SH-SY5Y (cell line): Measurements from ENCODE around the gene GNG14.

Experiments used
- GATA2 ChIP-seq: IDR thresholded peaks from 2 replicates; pipeline ENCODE4 v1.6.1; 2011; ENCODE audit warnings: mild to moderate bottlenecking, low read depth, low read length
- GATA3 ChIP-seq: IDR thresholded peaks from 2 replicates; pipeline ENCODE4 v1.6.1; 2011; ENCODE audit warnings: low read depth, mild to moderate bottlenecking, low read length, moderate library complexity

GNG14 gene

DNA sequence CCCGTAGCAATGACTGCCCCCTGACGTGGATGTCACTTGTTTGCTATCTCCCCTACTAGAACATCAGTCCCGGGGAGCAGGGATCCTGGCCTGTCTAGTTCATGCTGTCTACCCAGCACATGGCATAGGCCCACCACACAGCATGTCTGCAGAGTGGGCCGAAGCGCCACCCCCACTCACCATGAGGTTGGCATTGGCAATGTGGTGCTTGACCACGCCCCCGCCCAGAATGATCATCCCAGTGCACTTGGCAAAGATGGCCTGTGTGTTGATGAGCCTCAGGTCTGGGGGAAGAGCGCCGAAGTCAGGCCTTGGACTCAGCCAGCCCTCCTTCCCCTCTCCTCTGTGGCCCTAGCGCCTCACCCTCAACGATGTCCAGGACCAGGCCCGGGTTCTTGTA, 10.9 kb upstream of the GNG14 start:
- TF ChIP-seq GATA3 (no peak), GATA2 (no peak)

DNA sequence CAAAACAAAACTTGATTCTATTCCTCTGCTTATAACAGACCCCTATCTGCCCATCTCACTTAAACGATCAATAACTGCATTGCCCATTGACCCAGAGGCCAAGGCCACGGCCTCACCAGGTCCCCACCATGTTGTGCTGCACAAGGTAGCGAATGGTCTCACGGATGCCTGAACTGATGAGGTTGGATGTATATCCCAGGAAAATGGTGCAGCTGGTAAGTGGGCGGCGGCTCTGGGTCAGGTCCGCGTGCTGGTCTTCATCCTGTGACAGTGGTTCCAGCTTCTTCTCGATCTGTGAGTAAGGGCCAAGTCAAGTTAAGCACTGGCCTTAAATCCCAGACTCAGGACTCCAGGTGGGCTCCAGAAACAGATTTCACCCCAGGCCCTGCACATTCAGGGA, 7.8 kb upstream of the GNG14 start:
- TF ChIP-seq GATA2 (no peak), GATA3 (no peak)

DNA sequence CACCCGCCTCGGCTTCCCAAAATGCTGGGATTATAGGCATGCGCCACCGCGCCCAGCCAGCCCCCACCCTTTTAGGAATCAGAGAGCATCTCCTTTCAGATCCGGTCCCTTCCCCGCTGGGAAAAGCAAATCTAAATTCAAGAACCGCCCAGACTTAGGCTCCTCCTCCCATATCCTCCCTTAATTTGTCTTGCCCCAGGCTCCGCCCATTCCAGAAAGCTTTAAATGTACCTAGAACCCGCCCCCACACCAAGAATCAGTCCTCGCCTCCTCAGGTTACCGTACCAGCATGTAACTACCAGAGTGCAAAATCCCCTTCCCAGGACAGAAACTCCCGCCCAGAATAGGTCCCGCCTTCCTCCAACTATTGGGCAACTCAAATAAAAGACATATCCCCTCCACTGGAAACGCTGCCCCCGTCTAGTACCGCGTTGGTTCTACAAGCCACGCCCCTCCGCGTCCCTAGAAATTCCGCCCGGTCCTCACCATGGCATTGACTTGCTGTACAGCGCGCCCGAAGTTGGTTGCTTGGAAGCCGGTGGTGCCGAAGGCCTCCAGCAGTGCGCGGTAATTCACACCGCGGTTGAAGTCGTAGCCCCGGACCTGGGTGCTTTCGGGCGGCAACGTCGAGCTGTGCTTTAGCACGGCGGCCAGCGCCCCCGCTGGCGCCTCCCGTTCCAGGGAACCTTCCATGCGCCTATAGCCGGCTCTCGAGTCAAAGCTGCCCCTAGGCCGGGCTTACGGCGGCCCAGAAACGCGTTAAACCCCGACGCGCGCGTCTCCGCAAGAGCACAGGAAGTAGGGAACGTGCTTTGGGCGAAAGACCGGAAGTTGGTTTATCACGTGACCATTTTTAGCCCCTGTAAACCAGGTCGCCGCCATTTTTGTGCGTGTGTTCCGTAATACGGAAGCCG, 6.5 kb upstream of the GNG14 start, which contains the start of gene DHPS:
Gene DHPS (minus strand): TSS at position 807 of the 914 bp plus-strand sequence. CDS start 114 bp downstream, at position 693.
- TF ChIP-seq GATA2, result no peak
- no peak for TF ChIP-seq GATA3

DNA sequence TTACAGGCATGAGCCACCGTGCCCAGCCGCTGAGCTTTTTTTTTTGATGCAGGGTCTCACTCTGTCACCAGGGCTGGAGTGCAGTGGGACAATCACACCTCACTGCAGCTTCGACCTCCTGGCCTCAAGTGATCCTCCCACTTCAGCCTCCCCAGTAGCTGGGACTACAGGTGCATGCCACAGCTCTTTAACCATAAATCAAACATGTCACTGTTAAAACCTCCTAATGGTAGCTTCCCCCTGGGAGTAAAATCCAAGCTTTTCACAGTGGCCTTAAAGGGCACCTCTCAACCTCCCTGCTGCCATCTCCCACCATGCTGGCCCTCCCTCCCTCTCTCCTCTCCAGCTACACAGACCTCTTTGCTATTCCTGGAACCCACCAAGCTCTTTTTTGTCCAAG, 2.0 kb upstream of the GNG14 start:
- TF ChIP-seq GATA3 (no peak), GATA2 (no peak)

DNA sequence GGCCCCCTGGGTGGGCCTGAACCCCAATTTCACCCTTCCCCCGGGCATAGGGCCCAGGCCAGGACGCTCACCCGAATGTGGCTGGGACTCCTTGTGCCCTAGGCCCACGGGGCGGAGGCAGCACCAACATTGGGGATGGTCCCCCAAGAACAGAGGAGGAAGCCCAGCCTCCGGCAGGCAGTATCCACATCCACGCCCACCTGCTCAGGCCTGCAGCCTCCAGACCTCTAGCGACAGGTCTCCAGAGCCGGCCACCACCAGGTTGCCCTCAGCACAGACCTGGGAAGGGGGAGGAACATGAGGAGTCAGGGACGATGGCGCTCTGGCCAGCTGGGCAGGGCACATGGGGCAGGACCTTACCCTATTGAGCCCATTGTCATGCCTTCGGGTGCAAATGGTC, 1.2 kb downstream of the GNG14 start:
- no peak for TF ChIP-seq GATA2
- TF ChIP-seq GATA3, result no peak

DNA sequence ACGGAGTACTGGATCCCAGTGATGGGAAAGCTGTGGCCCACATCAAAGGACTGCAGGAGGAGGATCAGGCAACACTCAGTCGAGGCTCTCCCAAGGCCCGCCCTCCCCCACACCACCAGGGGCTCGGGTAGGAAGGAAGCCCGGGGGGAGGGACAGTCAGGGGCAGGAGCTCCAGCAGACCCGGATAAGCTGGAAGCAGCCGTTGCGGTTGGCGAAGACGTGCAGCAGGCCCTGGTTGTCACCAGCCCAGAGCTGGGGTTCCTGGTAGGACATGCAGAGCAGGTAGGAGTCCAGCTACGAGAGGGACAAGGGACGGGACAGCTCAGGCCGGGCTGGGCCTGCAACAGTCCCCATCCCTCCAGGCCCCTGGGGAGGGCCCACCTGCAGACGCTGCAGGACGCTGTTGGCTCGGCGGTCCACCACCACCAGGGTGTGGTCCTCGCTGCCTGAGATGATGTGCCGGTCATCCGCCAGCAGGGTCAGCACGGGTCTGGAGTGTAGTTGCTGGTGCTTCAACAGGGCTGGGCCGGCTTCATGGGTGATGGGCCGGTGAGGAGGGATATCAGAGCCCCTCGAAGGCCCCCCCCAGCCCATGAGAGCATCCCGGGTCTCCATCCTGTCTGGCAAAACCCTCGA, 1.9 kb downstream of the GNG14 start:
- TF ChIP-seq GATA2 (no peak), GATA3 (no peak)

DNA sequence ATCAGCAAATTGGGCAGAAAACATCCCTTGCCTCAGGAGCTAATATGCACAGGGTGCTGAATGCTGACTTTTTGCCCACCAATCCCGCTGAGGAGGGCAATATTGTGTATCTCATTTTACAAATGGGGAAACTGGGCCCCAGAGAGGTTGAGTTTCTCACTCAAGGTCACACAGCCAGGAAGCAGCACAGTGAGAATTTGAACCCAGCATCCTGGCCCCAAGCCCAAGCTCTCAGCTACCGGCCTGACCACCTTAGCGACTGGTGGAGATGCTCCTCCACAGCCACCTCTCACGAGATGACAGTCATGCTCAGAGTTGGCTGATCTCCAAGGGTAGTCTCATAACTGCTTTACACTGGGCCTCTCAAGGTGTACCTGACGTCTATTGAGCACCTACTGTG, 5.2 kb downstream of the GNG14 start:
- TF ChIP-seq GATA2 (no peak), GATA3 (no peak)

DNA sequence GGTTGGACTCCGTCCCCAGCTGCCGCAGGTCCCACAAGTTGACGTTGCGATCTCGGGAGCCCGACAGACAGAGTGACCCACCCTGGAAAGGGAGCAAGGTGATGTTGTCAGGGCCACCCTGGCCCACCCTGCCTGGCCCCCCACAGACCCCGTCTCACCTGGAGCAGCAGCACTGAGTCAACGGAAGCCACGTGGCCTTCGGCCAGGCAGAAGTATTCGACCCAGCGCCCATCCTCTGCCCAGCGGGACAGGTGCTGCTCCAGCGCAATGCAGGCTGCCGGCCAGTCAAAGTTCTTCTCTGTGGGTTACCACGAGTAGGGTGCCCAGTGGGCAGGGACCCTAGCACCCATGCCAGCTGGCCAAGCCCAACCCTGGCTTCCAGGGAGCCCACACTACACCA, 6.8 kb downstream of the GNG14 start:
- TF ChIP-seq GATA2 (no peak), GATA3 (no peak)

DNA sequence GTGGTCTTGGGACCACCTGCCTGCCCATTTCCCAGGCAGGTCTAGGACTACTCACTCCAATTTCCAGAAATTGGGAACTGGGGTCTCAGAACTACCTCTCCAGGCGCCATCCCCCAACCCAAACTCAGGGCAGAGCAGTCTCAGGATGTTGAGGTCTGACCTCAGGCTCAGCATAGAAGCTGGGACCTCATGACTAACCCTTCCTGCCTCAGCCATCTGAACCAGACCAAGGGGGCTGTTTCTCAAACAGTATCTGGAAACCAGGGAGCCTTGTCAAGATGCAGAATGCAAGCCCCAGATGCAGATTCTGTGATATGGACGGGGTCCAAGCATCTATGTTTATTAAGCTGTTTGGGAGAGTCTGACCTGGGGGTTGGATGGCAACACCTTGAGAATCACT, 7.3 kb downstream of the GNG14 start:
- TF ChIP-seq GATA3, result no peak

DNA sequence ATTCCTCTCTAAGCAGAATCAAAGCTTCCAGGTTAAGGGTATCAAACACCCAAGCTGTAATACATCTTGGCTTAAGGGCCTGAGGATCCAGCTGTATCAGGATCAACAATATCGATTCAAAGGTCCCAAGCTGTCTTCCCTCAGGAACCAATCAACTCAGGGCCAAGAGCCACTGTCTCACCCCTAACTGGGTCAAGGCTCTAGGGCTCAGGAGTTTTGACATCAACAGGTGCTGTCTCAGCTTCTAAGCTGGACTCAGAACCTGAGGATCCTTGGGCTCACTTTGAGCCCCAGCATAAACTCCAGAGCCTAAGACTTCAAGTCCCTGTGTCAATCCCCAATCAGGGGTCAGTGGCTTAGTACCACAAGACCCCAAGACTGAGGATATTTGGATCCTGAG, 7.7 kb downstream of the GNG14 start:
- no peak for TF ChIP-seq GATA2
- no peak for TF ChIP-seq GATA3

DNA sequence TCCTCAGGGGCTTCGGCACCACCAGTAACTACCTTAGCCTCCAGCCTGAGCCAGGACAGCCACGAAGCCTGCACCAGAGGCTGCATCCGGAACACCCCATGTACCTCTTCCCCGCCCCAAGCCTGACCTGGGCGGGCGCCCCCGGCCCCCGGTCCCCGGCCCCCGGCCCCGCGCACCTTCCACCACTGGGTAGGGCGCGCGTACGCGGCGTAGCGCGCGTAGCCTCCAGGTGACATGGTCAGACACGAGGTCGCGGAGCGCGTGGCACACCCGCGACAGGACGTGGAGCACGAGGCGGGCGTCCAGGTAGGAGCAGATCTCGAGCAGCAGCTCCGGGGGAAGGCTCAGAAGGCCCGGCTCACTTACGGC, 8.2 kb downstream of the GNG14 start:
- no peak for TF ChIP-seq GATA3
- no peak for TF ChIP-seq GATA2

DNA sequence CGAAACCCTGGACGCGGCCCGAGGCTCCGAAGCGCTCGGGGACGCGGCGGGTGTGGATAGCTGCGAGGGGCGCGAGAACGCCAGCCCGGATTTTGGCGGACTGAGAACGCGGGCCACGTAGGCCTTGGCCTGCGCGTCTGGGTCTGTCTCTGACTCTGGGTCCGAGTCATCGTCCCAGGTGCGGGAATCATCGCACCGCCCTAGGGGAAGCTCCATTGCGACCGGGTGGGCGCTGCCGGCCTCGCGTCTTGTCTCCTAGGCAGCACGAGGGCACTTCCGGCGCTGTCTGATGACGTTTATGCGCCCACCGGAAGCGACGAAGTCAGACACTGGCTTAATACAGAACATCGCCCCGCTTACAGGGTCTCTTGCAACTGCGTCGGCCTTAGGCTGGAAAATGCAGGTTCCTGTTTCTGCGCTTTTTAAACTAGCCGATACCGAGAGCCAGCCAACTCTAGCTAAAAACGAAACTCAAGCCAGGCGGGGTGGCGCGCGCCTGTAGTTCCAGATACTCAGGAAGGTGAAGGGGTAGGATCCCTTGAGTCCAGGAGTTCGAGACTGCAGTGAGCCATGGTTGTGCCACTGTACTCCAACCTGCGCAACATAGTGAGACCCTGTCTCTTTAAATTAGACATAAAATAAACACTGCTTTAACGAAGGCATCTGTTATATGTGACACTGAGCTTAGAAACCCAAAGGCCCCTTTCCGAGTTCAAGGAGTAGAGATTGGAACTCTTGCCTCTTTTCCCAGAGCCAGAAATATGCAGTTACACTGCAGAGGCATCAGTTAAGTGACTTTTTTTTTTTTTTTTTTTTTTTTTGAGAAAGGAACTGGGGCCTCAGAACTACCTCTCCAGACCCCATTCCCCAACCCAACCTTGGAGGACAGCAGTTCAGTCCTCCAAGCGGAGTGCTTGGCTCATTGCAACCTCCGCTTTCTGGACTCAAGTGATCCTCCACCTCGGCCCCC, 8.9 kb downstream of the GNG14 start, which contains the start of gene FBXW9:
Gene FBXW9 (minus strand): TSS at position 266 of the 970 bp plus-strand sequence. CDS start 50 bp downstream, at position 216.
- TF ChIP-seq GATA3 (no peak), GATA2 (no peak)

DNA sequence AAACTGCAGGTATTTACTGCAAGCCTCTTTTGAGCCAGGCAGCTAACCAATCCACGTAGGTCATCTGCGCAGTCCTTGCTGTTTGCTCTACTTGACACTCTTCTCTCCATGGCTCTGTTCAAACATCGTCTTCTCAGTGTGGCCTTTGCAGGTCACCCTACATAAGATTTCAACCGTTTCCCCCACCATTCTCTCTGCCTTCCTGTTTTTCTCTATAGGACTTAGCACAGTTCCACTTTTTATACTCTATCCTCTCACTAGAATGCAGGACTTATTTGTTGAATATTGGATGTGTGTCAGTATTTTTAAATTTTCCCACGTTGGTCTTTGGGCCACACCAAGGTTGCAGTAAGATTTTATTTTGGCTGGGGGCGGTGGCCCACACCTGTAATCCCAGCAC, 10.3 kb downstream of the GNG14 start:
- TF ChIP-seq GATA3, result no peak
- no peak for TF ChIP-seq GATA2
